HG03469 (cell line): Measurements from ENCODE around the gene ATXN7L1.

Source experiments
- ATAC-seq: cut with Tn5 transposase; IDR thresholded peaks from one replicate; pipeline ENCODE4 v1.9.1; 2021; ENCODE audit warnings: mild to moderate bottlenecking, moderate library complexity, moderate number of reproducible peaks; ENCODE audit not compliant: unreplicated experiment

The ATXN7L1 gene

DNA sequence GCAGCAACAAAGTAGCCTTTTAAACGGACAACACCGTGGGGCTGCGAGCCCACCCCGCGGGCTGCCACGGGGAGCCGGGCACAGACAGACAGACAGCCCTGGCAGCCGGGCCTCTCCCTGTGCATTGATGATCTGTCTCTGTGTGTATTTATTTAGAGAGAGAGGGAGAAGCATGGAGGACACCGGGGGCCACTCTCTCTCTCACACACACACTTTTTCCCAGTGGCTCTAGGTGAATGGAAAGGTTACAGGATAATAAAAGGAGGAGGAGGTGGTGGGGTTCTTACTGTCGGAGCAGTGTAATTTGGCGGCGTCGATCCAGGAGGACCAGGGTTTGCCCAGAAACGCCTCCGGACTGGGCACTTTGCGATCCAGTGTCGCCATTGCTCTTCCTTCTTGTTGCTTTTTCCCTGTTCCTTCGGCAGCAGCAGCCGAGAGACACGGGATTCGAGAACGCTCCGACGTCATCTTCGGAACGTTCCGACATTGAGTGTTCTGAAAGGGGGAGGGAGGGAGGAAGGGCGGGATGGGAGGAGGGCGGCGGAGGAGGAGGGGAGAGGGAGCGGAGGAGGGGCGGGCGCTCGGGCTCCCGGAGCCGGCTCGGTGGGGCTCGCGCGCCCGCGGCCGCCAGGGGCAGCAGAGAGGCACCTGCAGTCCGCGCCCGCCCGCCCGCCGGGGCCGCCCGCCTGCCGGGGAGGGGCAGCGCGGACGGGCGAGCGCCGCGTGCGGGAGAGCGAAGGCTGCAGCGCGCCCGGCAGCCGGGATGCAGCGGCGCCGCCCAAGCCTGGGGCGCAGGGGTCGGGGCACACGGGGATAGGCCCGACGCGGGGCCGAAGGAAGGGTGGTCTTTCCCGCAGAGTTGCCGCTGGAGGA is at the start of gene ATXN7L1:
Gene ATXN7L1, minus strand, starts transcription at position 509 of the 873 bp plus-strand sequence. Its CDS starts 41 bp downstream, at position 468.
- ATAC-seq, result peak; percentile 72

- no peak for ATAC-seq
These were observed 49.7 kb upstream of the ATXN7L1 start for GRCh38 chr7:105926131-105926530.

- ATAC-seq, result no peak
These were observed 48.5 kb upstream of the ATXN7L1 start for GRCh38 chr7:105924945-105925344.

DNA sequence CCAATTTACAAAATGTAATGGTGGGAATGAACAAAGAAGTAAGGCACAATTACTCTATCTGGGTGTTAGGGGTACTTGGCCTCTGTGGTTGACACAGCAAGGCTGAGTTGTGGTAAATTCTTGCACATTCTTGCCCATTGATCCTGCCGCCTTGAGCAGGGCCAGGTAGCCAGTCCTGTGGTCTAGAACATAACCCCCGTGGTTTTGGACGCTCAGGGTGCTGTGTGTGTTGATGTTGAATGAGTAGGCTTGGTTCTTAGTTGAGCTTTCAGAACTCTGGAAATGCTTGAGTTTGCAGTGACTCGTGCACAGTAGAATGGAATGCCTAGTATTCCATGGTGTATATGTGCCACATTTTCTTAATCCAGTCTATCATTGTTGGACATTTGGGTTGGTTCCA is 44.4 kb upstream of the ATXN7L1 start:
- no peak for ATAC-seq

- ATAC-seq, result no peak
These were observed 41.3 kb upstream of the ATXN7L1 start for GRCh38 chr7:105917659-105918058.

DNA sequence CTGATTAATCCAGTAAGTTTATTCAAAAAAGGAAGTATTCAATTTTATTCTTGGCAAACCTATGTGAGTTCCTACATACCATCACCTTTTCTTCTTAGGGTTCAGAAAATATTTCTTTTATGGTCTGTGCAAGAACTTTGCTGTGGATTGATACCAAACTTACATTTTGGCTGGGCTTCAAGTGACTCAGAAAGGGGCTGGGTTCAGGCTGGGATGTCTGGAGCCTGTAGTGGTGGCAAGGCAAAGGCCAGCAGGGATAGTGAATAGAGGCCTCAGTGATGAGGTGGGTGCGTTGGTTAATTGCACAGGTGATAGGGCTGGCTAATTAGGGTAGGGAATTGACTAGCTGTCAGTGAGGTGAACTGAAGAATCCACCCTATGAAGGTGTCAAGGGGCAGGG is 40.2 kb upstream of the ATXN7L1 start:
- no peak for ATAC-seq

GRCh38 chr7:105913947-105914346 is 37.5 kb upstream of the ATXN7L1 start:
- ATAC-seq, result no peak

GRCh38 chr7:105911961-105912575 is 35.7 kb upstream of the ATXN7L1 start:
- ATAC-seq, result no peak

DNA sequence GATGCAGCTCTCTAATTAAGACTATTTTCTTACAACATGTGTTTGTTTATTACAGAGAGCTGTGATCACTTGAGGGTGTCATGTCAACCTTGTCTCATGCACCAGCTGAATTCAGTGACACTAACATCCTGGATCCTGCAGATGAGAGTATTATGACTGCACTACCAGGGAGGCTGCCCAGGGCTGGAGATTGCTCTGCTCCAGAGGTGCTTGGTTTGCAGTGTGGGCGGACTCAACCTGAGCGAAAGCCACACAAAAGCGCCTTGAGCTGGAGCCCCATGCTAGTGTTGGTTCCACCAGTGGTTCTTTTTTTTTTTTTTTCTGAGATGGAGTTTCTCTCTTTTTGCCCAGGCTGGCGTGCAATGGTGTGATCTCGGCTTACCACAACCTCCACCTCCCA is 33.8 kb upstream of the ATXN7L1 start:
- no peak for ATAC-seq

DNA sequence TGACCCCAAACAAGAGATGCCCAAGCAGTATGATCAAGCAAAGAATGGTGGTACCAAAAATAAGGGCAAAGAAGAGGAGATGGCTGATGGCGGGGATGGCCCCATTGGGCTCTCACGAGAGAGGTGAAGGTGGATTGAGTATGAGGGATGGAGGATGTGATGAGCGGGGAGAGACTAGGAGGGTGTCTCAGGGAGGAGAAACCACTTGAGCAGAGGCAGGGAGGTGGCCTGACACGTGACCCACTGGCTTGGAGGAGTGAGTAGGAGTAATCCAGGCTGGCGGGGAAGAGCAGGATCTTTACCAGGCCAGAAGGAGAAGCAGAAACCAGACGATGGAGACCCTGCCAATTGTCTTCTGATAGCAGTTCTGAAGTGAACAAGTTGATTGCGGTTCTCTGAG is 33.3 kb upstream of the ATXN7L1 start:
- no peak for ATAC-seq

DNA sequence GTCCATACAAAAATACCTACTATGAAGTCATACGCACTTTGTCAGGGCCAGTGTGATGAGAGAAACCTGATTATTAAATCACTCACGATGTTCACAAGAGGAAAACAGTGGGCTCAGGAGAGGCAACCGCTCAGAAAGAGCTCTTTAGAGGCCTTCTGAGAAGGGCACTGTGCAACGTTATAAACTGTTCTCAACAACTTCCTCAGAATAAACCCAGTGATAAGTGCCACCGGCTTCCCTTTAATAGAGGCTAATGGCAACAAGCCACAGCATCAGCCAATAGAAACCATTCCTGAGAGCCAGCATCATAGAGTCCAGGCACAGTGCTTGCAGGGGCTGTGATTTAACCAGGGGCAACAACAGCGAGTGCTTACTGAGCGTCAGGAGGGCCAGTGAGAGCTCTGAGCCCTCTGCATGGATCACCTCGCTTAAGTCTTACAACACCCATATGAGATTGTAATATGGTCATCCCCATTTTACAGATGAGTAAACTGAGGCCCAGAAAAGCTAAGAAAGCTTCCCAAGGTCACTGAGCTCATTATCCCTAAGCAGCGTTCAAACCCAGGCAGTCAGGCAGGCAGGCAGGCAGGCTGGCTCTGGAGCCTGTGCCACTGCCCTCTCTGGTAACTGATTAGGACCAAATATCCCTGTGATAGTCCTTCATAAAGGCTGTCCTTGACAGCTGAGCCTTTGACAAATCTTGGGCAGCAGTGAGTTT is 30.9 kb upstream of the ATXN7L1 start:
- no peak for ATAC-seq

- ATAC-seq, result no peak
These were observed 30.3 kb upstream of the ATXN7L1 start for GRCh38 chr7:105906695-105907094.

DNA sequence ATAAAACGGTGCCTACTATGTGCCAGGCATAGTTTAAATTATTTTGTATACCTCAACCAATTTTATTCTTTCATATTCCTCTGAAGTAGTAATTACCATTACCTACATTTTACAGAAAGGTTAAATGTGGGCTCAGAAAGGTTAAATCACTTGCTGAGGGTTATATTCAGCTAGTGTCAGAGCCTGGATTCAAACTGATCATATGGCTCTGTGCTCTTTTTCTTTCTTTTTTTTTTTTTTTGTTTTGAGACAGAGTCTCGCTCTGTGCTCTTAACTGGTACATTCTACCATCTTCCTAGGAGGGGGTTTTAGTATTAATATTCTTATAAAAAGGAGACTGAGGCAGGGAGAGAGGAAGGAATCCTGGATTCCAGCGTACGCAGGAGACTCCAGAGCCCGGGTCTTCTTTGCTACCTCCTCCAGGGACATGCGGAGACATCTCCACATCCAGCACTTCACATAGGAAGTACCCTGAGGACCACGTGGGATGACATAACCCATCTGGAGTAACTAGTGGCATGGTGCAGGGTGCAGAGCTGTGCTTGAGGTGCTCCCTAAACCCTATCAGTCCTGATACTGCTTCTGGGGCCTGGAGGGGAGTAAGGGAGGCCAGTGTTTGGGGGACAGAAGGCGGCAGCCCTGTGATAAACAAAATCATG is 29.6 kb upstream of the ATXN7L1 start:
- ATAC-seq, result no peak

GRCh38 chr7:105905209-105905909 is 29.0 kb upstream of the ATXN7L1 start:
- ATAC-seq, result no peak

- ATAC-seq, result no peak
These were observed 27.7 kb upstream of the ATXN7L1 start for GRCh38 chr7:105904064-105904463.

GRCh38 chr7:105902325-105902911 is 26.0 kb upstream of the ATXN7L1 start:
- ATAC-seq, result no peak

GRCh38 chr7:105897999-105898398 is 21.6 kb upstream of the ATXN7L1 start:
- ATAC-seq, result no peak

GRCh38 chr7:105896407-105896911 is 20.1 kb upstream of the ATXN7L1 start:
- ATAC-seq, result no peak

DNA sequence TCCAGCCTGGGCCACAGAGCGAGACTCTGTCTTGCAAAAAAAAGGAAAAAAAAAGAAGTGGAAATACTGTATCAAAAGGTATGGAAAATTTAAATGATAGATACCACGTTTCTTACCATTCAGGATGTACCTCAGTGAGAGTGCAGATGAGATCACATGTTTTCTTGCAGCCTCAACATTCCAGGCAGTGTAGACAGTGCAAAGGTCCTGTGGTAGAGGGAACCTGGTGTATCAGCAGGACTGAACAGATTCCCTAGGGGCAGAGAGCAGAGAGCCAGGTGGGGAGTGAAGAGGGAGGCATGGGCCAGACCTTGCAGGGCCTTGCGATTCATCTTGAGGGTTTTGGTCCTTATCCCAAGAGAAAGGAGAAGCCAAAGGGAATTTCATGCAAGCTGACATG is 17.7 kb upstream of the ATXN7L1 start:
- ATAC-seq, result no peak

DNA sequence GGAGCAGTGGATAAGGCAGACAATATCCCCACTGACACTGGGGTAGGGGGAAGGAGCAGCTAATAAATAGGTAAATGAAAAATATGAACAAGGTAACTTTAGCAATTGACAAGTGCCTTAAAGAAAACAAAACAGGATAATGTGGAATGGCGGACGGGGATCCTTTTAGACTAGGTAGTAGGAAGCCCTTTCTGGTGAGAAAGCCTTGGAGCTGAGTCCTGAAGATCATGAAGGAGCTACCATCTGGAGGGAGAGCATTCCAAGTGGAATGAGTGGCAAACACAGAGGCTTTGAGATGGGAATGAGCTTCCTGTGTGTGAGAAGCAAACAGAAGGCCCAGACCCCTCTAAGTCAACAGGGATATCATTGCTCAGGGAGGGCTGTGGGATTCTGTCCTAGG is 16.0 kb upstream of the ATXN7L1 start:
- no peak for ATAC-seq
